Stimulated activated CD4-positive, alpha-beta T cell treated with anti-CD3 and anti-CD28 coated beads, Interleukin-4, amount 100 ng/mL, for 48 hours (primary cell): Measurements from ENCODE around the gene SLC12A6.
"Not testable (repeated sequence)": the region's sequence is repeated elsewhere in the genome, so short reads cannot be mapped to it uniquely, and the experiment has no call there.

Experiments used
- DNase-seq, 2 donors: peaks; one replicate each; pipeline ENCODE4 v3.0.0-alpha.2; 2020; ENCODE audit warnings: low read depth in 2 of 2

SLC12A6 gene

GRCh38 chr15:34193272-34193671 lies 144.3 kb downstream of the SLC12A6 start:
- not testable (repeated sequence) for DNase-seq

GRCh38 chr15:34188711-34189110 lies 148.9 kb downstream of the SLC12A6 start:
- DNase-seq = no peak

GRCh38 chr15:34185666-34186065 lies 151.9 kb downstream of the SLC12A6 start:
- DNase-seq = no peak

- no peak for DNase-seq
These were observed 154.6 kb downstream of the SLC12A6 start for GRCh38 chr15:34182942-34183341.
